ENCODE data around the gene ARL5A. TPM values are rescaled to one million over a fixed set of nuclear protein-coding genes. Genes with fewer than 3 reads are reported as not detected.

The ARL5A gene
- total RNA-seq, 1 donor from 2014 or later: 21.9 TPM

- Histone ChIP-seq H3K9me3 (ENCODE audit: control insufficient read depth in 3 of 3, low read length in 3 of 3) (no peaks in the 10 kb centered on the region), H3K27ac (ENCODE audit: low read depth, low read length) (peak overlapping the region; percentile 90), H3K27me3 (ENCODE audit: control insufficient read depth in 3 of 3, insufficient read depth in 3 of 3, low read length in 3 of 3) (no peaks in the 10 kb centered on the region), H3K4me3 (ENCODE audit: low read length in 3 of 3) (peak overlapping the region in 1 of 3 donors; percentile 29), H3K9ac (ENCODE audit: low read depth in 1 of 3, low read length in 3 of 3) (peak overlapping the region in 2 of 3 donors; percentile 60 to 75), H3K4me1 (ENCODE audit: control insufficient read depth in 3 of 3, insufficient read depth in 3 of 3, low read length in 3 of 3) (peaks cover 34 to 41% (median 37%) of the 10 kb centered on the region in 3 donors), H3K36me3 (ENCODE audit: control insufficient read depth in 3 of 3, insufficient read depth in 3 of 3, low read length in 3 of 3) (peaks cover 0 to 3% (median 0%) of the 10 kb centered on the region in 3 donors)
Measured at GRCh38 chr2:151774506-151774905, 53.7 kb downstream of the ARL5A start.

- Histone ChIP-seq H3K27ac (ENCODE audit: low read depth, low read length) (peak overlapping the region; percentile 89), H3K4me1 (ENCODE audit: control insufficient read depth in 3 of 3, insufficient read depth in 3 of 3, low read length in 3 of 3) (peaks cover 45 to 57% (median 50%) of the 10 kb centered on the region in 3 donors), H3K36me3 (ENCODE audit: control insufficient read depth in 3 of 3, insufficient read depth in 3 of 3, low read length in 3 of 3) (peaks cover 0 to 3% (median 0%) of the 10 kb centered on the region in 3 donors), H3K4me3 (ENCODE audit: low read length in 3 of 3) (peak overlapping the region; percentile 39 to 52 (median 40)), H3K27me3 (ENCODE audit: control insufficient read depth in 3 of 3, insufficient read depth in 3 of 3, low read length in 3 of 3) (no peaks in the 10 kb centered on the region), H3K9ac (ENCODE audit: low read depth in 1 of 3, low read length in 3 of 3) (peak overlapping the region; percentile 7 to 68 (median 29)), H3K9me3 (ENCODE audit: control insufficient read depth in 3 of 3, low read length in 3 of 3) (no peaks in the 10 kb centered on the region)
Measured at GRCh38 chr2:151771599-151772358, 56.4 kb downstream of the ARL5A start.

- Histone ChIP-seq H3K4me3 (ENCODE audit: low read length in 3 of 3) (no peak overlapping the region), H3K4me1 (ENCODE audit: control insufficient read depth in 3 of 3, insufficient read depth in 3 of 3, low read length in 3 of 3) (peaks cover 48 to 65% (median 58%) of the 10 kb centered on the region in 3 donors), H3K27me3 (ENCODE audit: control insufficient read depth in 3 of 3, insufficient read depth in 3 of 3, low read length in 3 of 3) (no peaks in the 10 kb centered on the region), H3K36me3 (ENCODE audit: control insufficient read depth in 3 of 3, insufficient read depth in 3 of 3, low read length in 3 of 3) (peaks cover 0 to 1% (median 0%) of the 10 kb centered on the region in 3 donors), H3K27ac (ENCODE audit: low read depth, low read length) (peak overlapping the region; percentile 89), H3K9ac (ENCODE audit: low read depth in 1 of 3, low read length in 3 of 3) (peak overlapping the region; percentile 7 to 68 (median 29)), H3K9me3 (ENCODE audit: control insufficient read depth in 3 of 3, low read length in 3 of 3) (no peaks in the 10 kb centered on the region)
Measured at GRCh38 chr2:151770995-151771394, 57.2 kb downstream of the ARL5A start.

GRCh38 chr2:151769606-151770005 lies 58.6 kb downstream of the ARL5A start:
- H3K27me3 ChIP-seq (ENCODE audit: control insufficient read depth in 3 of 3, insufficient read depth in 3 of 3, low read length in 3 of 3): no peaks in the 10 kb centered on the region
- no peak overlapping the region for H3K4me3 ChIP-seq (ENCODE audit: low read length in 3 of 3)
- H3K27ac ChIP-seq (ENCODE audit: low read depth, low read length): no peak overlapping the region
- H3K36me3 ChIP-seq (ENCODE audit: control insufficient read depth in 3 of 3, insufficient read depth in 3 of 3, low read length in 3 of 3): no peaks in the 10 kb centered on the region
- peaks cover 42 to 64% (median 61%) of the 10 kb centered on the region in 3 donors for H3K4me1 ChIP-seq (ENCODE audit: control insufficient read depth in 3 of 3, insufficient read depth in 3 of 3, low read length in 3 of 3)
- no peaks in the 10 kb centered on the region for H3K9me3 ChIP-seq (ENCODE audit: control insufficient read depth in 3 of 3, low read length in 3 of 3)
- H3K9ac ChIP-seq (ENCODE audit: low read depth in 1 of 3, low read length in 3 of 3): no peak overlapping the region

- peak overlapping the region; percentile 71 for H3K27ac ChIP-seq (ENCODE audit: low read depth, low read length)
- no peak overlapping the region for H3K4me3 ChIP-seq (ENCODE audit: low read length in 3 of 3)
- H3K9me3 ChIP-seq (ENCODE audit: control insufficient read depth in 3 of 3, low read length in 3 of 3): no peaks in the 10 kb centered on the region
- H3K36me3 ChIP-seq (ENCODE audit: control insufficient read depth in 3 of 3, insufficient read depth in 3 of 3, low read length in 3 of 3): no peaks in the 10 kb centered on the region
- peaks cover 34 to 79% (median 61%) of the 10 kb centered on the region in 3 donors for H3K4me1 ChIP-seq (ENCODE audit: control insufficient read depth in 3 of 3, insufficient read depth in 3 of 3, low read length in 3 of 3)
- no peaks in the 10 kb centered on the region for H3K27me3 ChIP-seq (ENCODE audit: control insufficient read depth in 3 of 3, insufficient read depth in 3 of 3, low read length in 3 of 3)
- peak overlapping the region in 2 of 3 donors; percentile 10 to 23 for H3K9ac ChIP-seq (ENCODE audit: low read depth in 1 of 3, low read length in 3 of 3)
Measured at GRCh38 chr2:151767536-151767935, 60.7 kb downstream of the ARL5A start.

- H3K27me3 ChIP-seq (ENCODE audit: control insufficient read depth in 3 of 3, insufficient read depth in 3 of 3, low read length in 3 of 3): no peaks in the 10 kb centered on the region
- H3K36me3 ChIP-seq (ENCODE audit: control insufficient read depth in 3 of 3, insufficient read depth in 3 of 3, low read length in 3 of 3): no peaks in the 10 kb centered on the region
- H3K27ac ChIP-seq (ENCODE audit: low read depth, low read length): peak overlapping the region; percentile 71
- peak overlapping the region in 1 of 3 donors; percentile 17 for H3K9ac ChIP-seq (ENCODE audit: low read depth in 1 of 3, low read length in 3 of 3)
- peak overlapping the region in 1 of 3 donors; percentile 2 for H3K4me3 ChIP-seq (ENCODE audit: low read length in 3 of 3)
- peaks cover 24 to 78% (median 53%) of the 10 kb centered on the region in 3 donors for H3K4me1 ChIP-seq (ENCODE audit: control insufficient read depth in 3 of 3, insufficient read depth in 3 of 3, low read length in 3 of 3)
- no peaks in the 10 kb centered on the region for H3K9me3 ChIP-seq (ENCODE audit: control insufficient read depth in 3 of 3, low read length in 3 of 3)
Measured at GRCh38 chr2:151766437-151767153, 61.6 kb downstream of the ARL5A start.

- Histone ChIP-seq H3K4me3 (ENCODE audit: low read length in 3 of 3) (no peak overlapping the region), H3K27ac (ENCODE audit: low read depth, low read length) (peak overlapping the region; percentile 14), H3K27me3 (ENCODE audit: control insufficient read depth in 3 of 3, insufficient read depth in 3 of 3, low read length in 3 of 3) (no peaks in the 10 kb centered on the region), H3K9me3 (ENCODE audit: control insufficient read depth in 3 of 3, low read length in 3 of 3) (no peaks in the 10 kb centered on the region), H3K4me1 (ENCODE audit: control insufficient read depth in 3 of 3, insufficient read depth in 3 of 3, low read length in 3 of 3) (peaks cover 18 to 77% (median 47%) of the 10 kb centered on the region in 3 donors), H3K36me3 (ENCODE audit: control insufficient read depth in 3 of 3, insufficient read depth in 3 of 3, low read length in 3 of 3) (no peaks in the 10 kb centered on the region), H3K9ac (ENCODE audit: low read depth in 1 of 3, low read length in 3 of 3) (peak overlapping the region in 1 of 3 donors; percentile 9)
Measured at GRCh38 chr2:151765760-151766410, 62.3 kb downstream of the ARL5A start.

GRCh38 chr2:151762694-151763093 lies 65.5 kb downstream of the ARL5A start:
- H3K9me3 ChIP-seq (ENCODE audit: control insufficient read depth in 3 of 3, low read length in 3 of 3): no peaks in the 10 kb centered on the region
- no peaks in the 10 kb centered on the region for H3K27me3 ChIP-seq (ENCODE audit: control insufficient read depth in 3 of 3, insufficient read depth in 3 of 3, low read length in 3 of 3)
- peak overlapping the region; percentile 92 for H3K27ac ChIP-seq (ENCODE audit: low read depth, low read length)
- no peaks in the 10 kb centered on the region for H3K36me3 ChIP-seq (ENCODE audit: control insufficient read depth in 3 of 3, insufficient read depth in 3 of 3, low read length in 3 of 3)
- H3K4me1 ChIP-seq (ENCODE audit: control insufficient read depth in 3 of 3, insufficient read depth in 3 of 3, low read length in 3 of 3): peaks cover 27 to 80% (median 60%) of the 10 kb centered on the region in 3 donors
- H3K4me3 ChIP-seq (ENCODE audit: low read length in 3 of 3): no peak overlapping the region
- H3K9ac ChIP-seq (ENCODE audit: low read depth in 1 of 3, low read length in 3 of 3): no peak overlapping the region

- no peaks in the 10 kb centered on the region for H3K36me3 ChIP-seq (ENCODE audit: control insufficient read depth in 3 of 3, insufficient read depth in 3 of 3, low read length in 3 of 3)
- H3K9me3 ChIP-seq (ENCODE audit: control insufficient read depth in 3 of 3, low read length in 3 of 3): no peaks in the 10 kb centered on the region
- H3K9ac ChIP-seq (ENCODE audit: low read depth in 1 of 3, low read length in 3 of 3): no peak overlapping the region
- H3K4me1 ChIP-seq (ENCODE audit: control insufficient read depth in 3 of 3, insufficient read depth in 3 of 3, low read length in 3 of 3): peaks cover 25 to 77% (median 58%) of the 10 kb centered on the region in 3 donors
- H3K27ac ChIP-seq (ENCODE audit: low read depth, low read length): peak overlapping the region; percentile 92
- H3K4me3 ChIP-seq (ENCODE audit: low read length in 3 of 3): no peak overlapping the region
- H3K27me3 ChIP-seq (ENCODE audit: control insufficient read depth in 3 of 3, insufficient read depth in 3 of 3, low read length in 3 of 3): no peaks in the 10 kb centered on the region
Measured at GRCh38 chr2:151761687-151762086, 66.5 kb downstream of the ARL5A start.

Data from skeletal muscle tissue (tissue), 4 donors.